GM18868 (cell line): ENCODE data around the gene PHYKPL.

ENCODE experiments used
- ATAC-seq: cut with Tn5 transposase; IDR thresholded peaks from one replicate; pipeline ENCODE4 v1.9.1; 2021; ENCODE audit warnings: mild to moderate bottlenecking, moderate library complexity; ENCODE audit not compliant: unreplicated experiment

Gene PHYKPL

GRCh38 chr5:178224403-178224802 lies 8.2 kb downstream of the PHYKPL start:
- ATAC-seq = no peak

- no peak for ATAC-seq
Observed at GRCh38 chr5:178223828-178224335, 8.7 kb downstream of the PHYKPL start.

- no peak for ATAC-seq
Observed at GRCh38 chr5:178223196-178223773, 9.3 kb downstream of the PHYKPL start.

- no peak for ATAC-seq
Observed at GRCh38 chr5:178222292-178222691, 10.3 kb downstream of the PHYKPL start.

GRCh38 chr5:178221853-178222252 lies 10.7 kb downstream of the PHYKPL start:
- ATAC-seq = no peak

GRCh38 chr5:178221282-178221681 lies 11.3 kb downstream of the PHYKPL start:
- no peak for ATAC-seq

- ATAC-seq = no peak
Observed at GRCh38 chr5:178218827-178219226, 13.8 kb downstream of the PHYKPL start.

GRCh38 chr5:178218237-178218776 lies 14.3 kb downstream of the PHYKPL start:
- no peak for ATAC-seq

GRCh38 chr5:178216779-178217178 lies 15.8 kb downstream of the PHYKPL start:
- ATAC-seq = no peak

- no peak for ATAC-seq
Observed at GRCh38 chr5:178216088-178216534, 16.5 kb downstream of the PHYKPL start.

- no peak for ATAC-seq
Observed at GRCh38 chr5:178215280-178216002, 17.2 kb downstream of the PHYKPL start.

- no peak for ATAC-seq
Observed at GRCh38 chr5:178214160-178214803, 18.3 kb downstream of the PHYKPL start.

GRCh38 chr5:178213748-178214151 lies 18.9 kb downstream of the PHYKPL start:
- no peak for ATAC-seq

- no peak for ATAC-seq
Observed at GRCh38 chr5:178213003-178213461, 19.6 kb downstream of the PHYKPL start.

- ATAC-seq = no peak
Observed at GRCh38 chr5:178212241-178213002, 20.2 kb downstream of the PHYKPL start.

GRCh38 chr5:178211095-178212048 lies 21.2 kb downstream of the PHYKPL start:
- no peak for ATAC-seq

GRCh38 chr5:178210686-178211085 lies 21.9 kb downstream of the PHYKPL start:
- ATAC-seq = no peak

- ATAC-seq = no peak
Observed at GRCh38 chr5:178210073-178210535, 22.5 kb downstream of the PHYKPL start.

GRCh38 chr5:178209334-178210072 lies 23.1 kb downstream of the PHYKPL start:
- ATAC-seq = no peak
